HCT116 (cell line): Measurements from ENCODE around the gene SPACDR. TPM values are rescaled to one million over a fixed set of nuclear protein-coding genes. Genes with fewer than 3 reads are reported as not detected.
A peak's percentile ranks its signal among the peaks of the same experiment; 100 is the strongest.

ENCODE experiments used
- ATAC-seq: fragments of 200-7000 bp; cut with Tn5 transposase; 2 replicates; pipeline ENCODE4 v1.9.1; 2020; ENCODE audit warnings: mild to moderate bottlenecking, moderate library complexity
- BruUV-seq: library from RNA; stranded (reverse); fragments of 400-500 nt; replicated peaks from 2 replicates; lab custom pipeline; 2021; lab: Mats Ljungman, UMichigan
- CTCF ChIA-PET: fragments of 300-600 bp; sonication (Branson Sonifier 250); formaldehyde crosslinking; loops from one replicate; lab custom pipeline; 2021; ENCODE audit warnings: antibody characterized with exemption; lab: Charles Lee
- POLR2A ChIA-PET: fragments of 300-600, 350-600 bp; sonication (Branson Sonifier 250); formaldehyde crosslinking; loops from one replicate; lab custom pipeline; 2021; ENCODE audit warnings: antibody characterized with exemption; lab: Charles Lee
- RAD21 ChIA-PET, 2 experiments: fragments of 300-600 bp; sonication (Branson Sonifier 250); formaldehyde crosslinking; loops; one replicate each; lab custom pipeline; 2023; ENCODE audit warnings: low total read pairs in 2 of 2; ENCODE audit not compliant: uncharacterized antibody in 2 of 2, unreplicated experiment in 2 of 2, low non-redundant PET in 1 of 2; lab: Charles Lee
- DNase-seq: peaks from one replicate; pipeline ENCODE4 v3.0.0-alpha.2; 2010; ENCODE audit warnings: low read depth, low spot score
- H2AFZ ChIP-seq: fragments of 200-600 bp; shearing (Covaris generic), sonication (generic); 2 replicates; pipeline ENCODE4 v1.6.1; 2017; ENCODE audit warnings: low read depth, mixed run types, mixed read lengths, antibody characterized with exemption, low read length; ENCODE audit not compliant: poor library complexity, severe bottlenecking
- H3K27ac ChIP-seq: 2 replicates; pipeline ENCODE4 v1.5.1; 2012; ENCODE audit warnings: low read depth, low read length
- H3K27me3 ChIP-seq: fragments of 200-600 bp; sonication (generic); 2 replicates; pipeline ENCODE4 v1.6.1; 2016; ENCODE audit warnings: mixed run types, low read length, mixed read lengths; ENCODE audit not compliant: insufficient read depth
- H3K36me3 ChIP-seq, 2 experiments: fragments of 200-500 bp in 1 of 2; fragments of 200-600 bp in 1 of 2; sonication (Bioruptor generic) in 1 of 2; sonication (generic) in 1 of 2; 2 replicates each; pipeline versions ENCODE4 v1.5.1 to v1.6.1; 2014 to 2016; ENCODE audit warnings: low read length in 2 of 2, inconsistent platforms in 1 of 2, mixed read lengths in 1 of 2, mixed run types in 1 of 2; ENCODE audit not compliant: insufficient read depth in 2 of 2, control insufficient read depth in 1 of 2
- H3K4me1 ChIP-seq, 2 experiments: fragments of 200-600 bp in 1 of 2; sonication (generic) in 1 of 2; 2 replicates each; pipeline versions ENCODE4 v1.5.1 to v1.6.1; 2012 to 2017; ENCODE audit warnings: low read length in 2 of 2, inconsistent platforms in 1 of 2, mild to moderate bottlenecking in 1 of 2, mixed read lengths in 1 of 2, mixed run types in 1 of 2, moderate library complexity in 1 of 2; ENCODE audit not compliant: insufficient read depth in 2 of 2, control insufficient read depth in 1 of 2
- H3K4me2 ChIP-seq: fragments of 200-600 bp; sonication (generic); 2 replicates; pipeline ENCODE4 v1.6.1; 2017; ENCODE audit warnings: mixed run types, low read length, mixed read lengths
- H3K4me3 ChIP-seq, 2 experiments: fragments of 200-600 bp in 1 of 2; sonication (generic) in 1 of 2; replicated peaks in 1 of 2; 2 replicates each; pipeline ENCODE4 v1.5.1; 2011 to 2016; ENCODE audit warnings: low read length in 2 of 2, control low read depth in 1 of 2, low read depth in 1 of 2, mild to moderate bottlenecking in 1 of 2, mixed read lengths in 1 of 2, mixed run types in 1 of 2
- H3K79me2 ChIP-seq: fragments of 200-600 bp; sonication (generic); 2 replicates; pipeline ENCODE4 v1.6.1; 2017; ENCODE audit warnings: mild to moderate bottlenecking, mixed run types, low read length, moderate library complexity, mixed read lengths; ENCODE audit not compliant: insufficient read depth
- H3K9ac ChIP-seq: fragments of 200-600 bp; sonication (generic); 2 replicates; pipeline ENCODE4 v1.6.1; 2016; ENCODE audit warnings: low read length, mixed read lengths
- H3K9me2 ChIP-seq: fragments of 200-600 bp; sonication (generic), shearing (Covaris generic); 2 replicates; pipeline ENCODE4 v1.6.1; 2017; ENCODE audit warnings: mixed run types, mild to moderate bottlenecking, moderate library complexity; ENCODE audit not compliant: insufficient read depth
- H3K9me3 ChIP-seq, 2 experiments: fragments of 200-500 bp in 1 of 2; fragments of 200-600 bp in 1 of 2; sonication (Bioruptor generic) in 1 of 2; sonication (generic) in 1 of 2; 2 replicates each; pipeline ENCODE4 v1.6.1; 2014 to 2017; ENCODE audit warnings: low read length in 2 of 2, mixed read lengths in 2 of 2, inconsistent platforms in 1 of 2, low read depth in 1 of 2, mild to moderate bottlenecking in 1 of 2, mixed run types in 1 of 2, moderate library complexity in 1 of 2; ENCODE audit not compliant: control insufficient read depth in 1 of 2, insufficient read depth in 1 of 2
- H4K20me1 ChIP-seq: fragments of 200-600 bp; sonication (generic), shearing (Covaris generic); 2 replicates; pipeline ENCODE4 v1.6.1; 2017; ENCODE audit warnings: mixed run types, mild to moderate bottlenecking, moderate library complexity; ENCODE audit not compliant: insufficient read depth
- CEBPB ChIP-seq: IDR thresholded peaks from 2 replicates; pipeline ENCODE4 v1.6.1; 2012; ENCODE audit warnings: low read depth
- FOSL1 ChIP-seq: IDR thresholded peaks from 2 replicates; pipeline ENCODE4 v1.6.1; 2012; ENCODE audit warnings: low read depth
- POLR2A ChIP-seq: IDR thresholded peaks from 2 replicates; pipeline ENCODE4 v1.7.0; 2011; ENCODE audit warnings: borderline replicate concordance; ENCODE audit not compliant: insufficient read depth, insufficient read length; ENCODE audit errors: extremely low read depth
- TCF7L2 ChIP-seq: IDR thresholded peaks from 2 replicates; pipeline ENCODE4 v1.7.0; 2011; ENCODE audit warnings: borderline replicate concordance, inconsistent platforms; ENCODE audit not compliant: insufficient read depth, insufficient read length; ENCODE audit errors: extremely low read depth
- YY1 ChIP-seq: IDR thresholded peaks from 2 replicates; pipeline ENCODE4 v1.6.1; 2011; ENCODE audit warnings: low read length, low read depth, moderate library complexity, mild to moderate bottlenecking; ENCODE audit not compliant: insufficient replicate concordance; ENCODE audit errors: extremely low read depth
- intact Hi-C: fragments of 100-400 bp; cut with micrococcal nuclease; formaldehyde crosslinking; loops from 2 replicates; pipeline ENCODE4 v1.10.0; 2022
- total RNA-seq: library from RNA; stranded (reverse); gene quantifications from one replicate; pipeline ENCODE4 v1.2.1, GENCODE V29; 2021; ENCODE audit not compliant: unreplicated experiment
- TF ChIP-seq, protein P1 (sequence below): IDR thresholded peaks from 2 replicates; pipeline ENCODE4 v1.6.1; 2012
- TF ChIP-seq, protein P2 (sequence below): IDR thresholded peaks from 2 replicates; pipeline ENCODE4 v1.6.1; 2012; ENCODE audit warnings: low read depth
- TF ChIP-seq, protein P3 (sequence below): IDR thresholded peaks from 2 replicates; pipeline ENCODE4 v1.6.1; 2012

SPACDR gene
- total RNA-seq, 1 experiment from 2014 or later = 1.7 TPM

DNA sequence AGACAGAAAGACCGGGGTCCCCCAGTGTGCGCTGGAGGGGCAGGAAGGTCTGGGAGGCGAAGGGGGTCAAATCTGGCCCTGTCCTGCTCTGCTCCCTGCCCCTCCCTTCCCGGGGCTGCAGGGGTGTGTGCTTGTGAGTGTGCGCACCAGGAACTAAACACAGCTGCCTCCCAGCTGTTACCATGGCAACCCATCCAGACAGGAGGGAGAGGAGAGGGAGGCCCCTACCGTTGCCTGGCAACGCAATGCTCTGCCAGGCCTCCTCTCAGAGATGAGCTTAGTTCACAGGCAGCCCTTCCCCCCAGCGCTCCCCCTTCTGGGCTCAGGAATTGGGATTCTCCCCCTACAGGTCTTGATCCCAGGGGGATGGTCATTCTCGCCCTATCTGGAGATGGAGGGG, 25.8 kb upstream of the SPACDR start:
- H3K9me3 ChIP-seq = no peaks in the 10 kb centered on the region
- POLR2A ChIA-PET = no interaction called here
- intact Hi-C loops = no loop called here
- no peak overlapping the region for H2AFZ ChIP-seq
- no peaks in the 10 kb centered on the region for H3K36me3 ChIP-seq
- no peaks in the 10 kb centered on the region for H3K27me3 ChIP-seq
- no peaks in the 10 kb centered on the region for H3K9me2 ChIP-seq
- H3K27ac ChIP-seq = no peak overlapping the region
- H3K9ac ChIP-seq = no peak overlapping the region
- no peak overlapping the region for H3K4me2 ChIP-seq
- no peak for DNase-seq
- TF ChIP-seq, protein P1, sequence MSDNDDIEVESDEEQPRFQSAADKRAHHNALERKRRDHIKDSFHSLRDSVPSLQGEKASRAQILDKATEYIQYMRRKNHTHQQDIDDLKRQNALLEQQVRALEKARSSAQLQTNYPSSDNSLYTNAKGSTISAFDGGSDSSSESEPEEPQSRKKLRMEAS = no peak
- no peak for TF ChIP-seq POLR2A
- TF ChIP-seq TCF7L2 = no peak
- TF ChIP-seq CEBPB = no peak
- no peak for TF ChIP-seq FOSL1
- TF ChIP-seq, protein P2, sequence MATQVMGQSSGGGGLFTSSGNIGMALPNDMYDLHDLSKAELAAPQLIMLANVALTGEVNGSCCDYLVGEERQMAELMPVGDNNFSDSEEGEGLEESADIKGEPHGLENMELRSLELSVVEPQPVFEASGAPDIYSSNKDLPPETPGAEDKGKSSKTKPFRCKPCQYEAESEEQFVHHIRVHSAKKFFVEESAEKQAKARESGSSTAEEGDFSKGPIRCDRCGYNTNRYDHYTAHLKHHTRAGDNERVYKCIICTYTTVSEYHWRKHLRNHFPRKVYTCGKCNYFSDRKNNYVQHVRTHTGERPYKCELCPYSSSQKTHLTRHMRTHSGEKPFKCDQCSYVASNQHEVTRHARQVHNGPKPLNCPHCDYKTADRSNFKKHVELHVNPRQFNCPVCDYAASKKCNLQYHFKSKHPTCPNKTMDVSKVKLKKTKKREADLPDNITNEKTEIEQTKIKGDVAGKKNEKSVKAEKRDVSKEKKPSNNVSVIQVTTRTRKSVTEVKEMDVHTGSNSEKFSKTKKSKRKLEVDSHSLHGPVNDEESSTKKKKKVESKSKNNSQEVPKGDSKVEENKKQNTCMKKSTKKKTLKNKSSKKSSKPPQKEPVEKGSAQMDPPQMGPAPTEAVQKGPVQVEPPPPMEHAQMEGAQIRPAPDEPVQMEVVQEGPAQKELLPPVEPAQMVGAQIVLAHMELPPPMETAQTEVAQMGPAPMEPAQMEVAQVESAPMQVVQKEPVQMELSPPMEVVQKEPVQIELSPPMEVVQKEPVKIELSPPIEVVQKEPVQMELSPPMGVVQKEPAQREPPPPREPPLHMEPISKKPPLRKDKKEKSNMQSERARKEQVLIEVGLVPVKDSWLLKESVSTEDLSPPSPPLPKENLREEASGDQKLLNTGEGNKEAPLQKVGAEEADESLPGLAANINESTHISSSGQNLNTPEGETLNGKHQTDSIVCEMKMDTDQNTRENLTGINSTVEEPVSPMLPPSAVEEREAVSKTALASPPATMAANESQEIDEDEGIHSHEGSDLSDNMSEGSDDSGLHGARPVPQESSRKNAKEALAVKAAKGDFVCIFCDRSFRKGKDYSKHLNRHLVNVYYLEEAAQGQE = no peak
- TF ChIP-seq YY1 = no peak
- TF ChIP-seq, protein P3, sequence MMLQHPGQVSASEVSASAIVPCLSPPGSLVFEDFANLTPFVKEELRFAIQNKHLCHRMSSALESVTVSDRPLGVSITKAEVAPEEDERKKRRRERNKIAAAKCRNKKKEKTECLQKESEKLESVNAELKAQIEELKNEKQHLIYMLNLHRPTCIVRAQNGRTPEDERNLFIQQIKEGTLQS = no peak
- peaks cover 9 to 29% of the 10 kb centered on the region in 2 experiments for H3K4me1 ChIP-seq
- peak; percentile 45 for ATAC-seq
- RAD21 ChIA-PET = no interaction called here
- CTCF ChIA-PET = interaction anchor here (1.5 kb wide), 1 partner anchor 20 kb away, joined by 3 read pairs; no protein-coding TSS in a partner anchor
- no peaks in the 10 kb centered on the region for H3K79me2 ChIP-seq
- H3K4me3 ChIP-seq = no peak overlapping the region
- no peaks in the 10 kb centered on the region for H4K20me1 ChIP-seq
- no TSS peak for BruUV-seq
